ENCODE results near the gene VGF.

VGF gene

DNA sequence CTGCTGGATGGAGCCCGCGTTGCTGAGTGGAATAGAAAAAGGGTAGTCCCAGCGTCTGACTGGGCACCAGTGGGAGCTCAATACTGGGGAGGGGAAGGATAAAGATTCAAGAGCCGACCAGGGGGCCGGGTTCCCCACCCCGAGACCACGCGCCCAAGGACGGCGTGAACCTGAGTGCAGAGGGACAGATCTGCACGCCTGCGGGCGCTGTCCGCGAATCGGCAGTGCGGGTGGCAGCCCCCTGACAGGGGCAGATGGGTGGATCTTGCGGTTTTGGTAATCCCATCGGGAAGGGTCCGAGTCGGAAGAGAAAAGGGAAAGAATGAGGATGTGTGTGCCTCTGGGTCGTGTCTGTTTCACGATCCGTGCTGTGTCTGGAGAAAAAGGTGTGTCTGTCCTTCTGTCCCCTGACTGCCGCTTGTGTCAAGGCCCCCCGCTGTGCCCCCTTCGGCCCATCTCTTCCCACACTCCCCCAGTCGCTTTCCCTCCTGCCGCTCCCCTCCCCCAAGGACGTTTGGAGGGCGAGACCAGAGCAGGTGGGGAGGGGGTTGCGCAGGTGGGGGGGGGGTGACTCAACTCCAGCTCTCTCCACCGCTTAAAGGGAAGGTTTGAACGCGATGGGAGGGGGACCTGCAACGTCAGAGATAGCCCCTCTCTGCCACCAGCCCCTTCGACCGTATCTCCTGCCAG lies 734 bp upstream of the VGF start:
- H2AFZ ChIP-seq (ENCODE audit: low read depth): peak overlapping the region; percentile 71
- peaks cover 18% of the 10 kb centered on the region for H3K4me1 ChIP-seq (ENCODE audit: low read depth, poor library complexity, severe bottlenecking)
- no peak overlapping the region for H3K4me3 ChIP-seq (IDR thresholded peaks at IDR 0.05; ENCODE audit: insufficient read depth, low read depth, low read length)
- H3K27me3 ChIP-seq (ENCODE audit: insufficient read depth, low read depth): peaks cover 59% of the 10 kb centered on the region
- H3K79me2 ChIP-seq (ENCODE audit: insufficient read depth, low read depth): no peaks in the 10 kb centered on the region
- H3K36me3 ChIP-seq (ENCODE audit: insufficient read depth): no peaks in the 10 kb centered on the region
- H4K20me1 ChIP-seq (ENCODE audit: insufficient read depth): no peaks in the 10 kb centered on the region
- TF ChIP-seq, protein P1, sequence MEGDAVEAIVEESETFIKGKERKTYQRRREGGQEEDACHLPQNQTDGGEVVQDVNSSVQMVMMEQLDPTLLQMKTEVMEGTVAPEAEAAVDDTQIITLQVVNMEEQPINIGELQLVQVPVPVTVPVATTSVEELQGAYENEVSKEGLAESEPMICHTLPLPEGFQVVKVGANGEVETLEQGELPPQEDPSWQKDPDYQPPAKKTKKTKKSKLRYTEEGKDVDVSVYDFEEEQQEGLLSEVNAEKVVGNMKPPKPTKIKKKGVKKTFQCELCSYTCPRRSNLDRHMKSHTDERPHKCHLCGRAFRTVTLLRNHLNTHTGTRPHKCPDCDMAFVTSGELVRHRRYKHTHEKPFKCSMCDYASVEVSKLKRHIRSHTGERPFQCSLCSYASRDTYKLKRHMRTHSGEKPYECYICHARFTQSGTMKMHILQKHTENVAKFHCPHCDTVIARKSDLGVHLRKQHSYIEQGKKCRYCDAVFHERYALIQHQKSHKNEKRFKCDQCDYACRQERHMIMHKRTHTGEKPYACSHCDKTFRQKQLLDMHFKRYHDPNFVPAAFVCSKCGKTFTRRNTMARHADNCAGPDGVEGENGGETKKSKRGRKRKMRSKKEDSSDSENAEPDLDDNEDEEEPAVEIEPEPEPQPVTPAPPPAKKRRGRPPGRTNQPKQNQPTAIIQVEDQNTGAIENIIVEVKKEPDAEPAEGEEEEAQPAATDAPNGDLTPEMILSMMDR (conservative IDR thresholded peaks at IDR 0.05; ENCODE audit: low read depth, low read length): no peak
- H3K9ac ChIP-seq: no peak overlapping the region
- H3K4me2 ChIP-seq: peak overlapping the region; percentile 74
- no peak overlapping the region for H3K27ac ChIP-seq

DNA sequence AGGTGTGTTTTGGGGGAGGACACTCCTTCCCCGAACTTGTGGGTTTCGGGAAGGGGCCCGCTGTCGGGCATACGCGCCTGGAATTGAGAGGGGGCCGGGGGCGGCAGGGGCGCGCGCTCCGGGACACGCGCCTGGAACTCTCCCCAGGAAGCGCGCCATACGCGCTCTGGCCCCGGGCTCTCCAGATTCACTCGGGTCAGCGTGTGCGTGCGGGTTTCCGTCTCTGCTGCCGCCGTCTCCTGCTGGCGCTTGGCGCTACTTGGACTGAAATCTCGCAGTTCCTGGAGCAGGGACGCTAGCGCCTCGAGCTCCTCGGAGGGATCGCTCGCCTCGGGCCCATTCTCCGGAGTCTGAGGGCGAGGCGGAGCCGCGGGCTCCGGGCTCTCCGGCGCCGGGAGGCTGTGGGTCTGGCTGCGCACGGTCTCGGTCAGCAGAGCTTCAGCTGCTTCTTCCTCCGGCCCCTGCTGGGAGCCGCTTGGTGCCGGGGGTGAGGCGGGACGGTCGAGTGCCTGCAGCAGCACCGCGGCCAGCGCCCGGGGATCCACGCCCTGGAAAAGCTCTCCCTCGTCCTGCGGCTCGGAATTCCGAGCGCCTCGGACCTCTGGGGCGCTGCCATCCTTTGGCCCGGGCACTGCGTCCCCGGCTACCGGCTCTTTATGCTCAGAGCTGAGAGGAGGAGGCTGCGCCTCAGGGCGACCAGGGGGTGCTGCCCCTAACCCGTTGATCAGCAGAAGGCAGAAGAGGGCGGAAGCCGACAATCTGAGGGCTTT lies 1.1 kb downstream of the VGF start:
- H3K79me2 ChIP-seq (ENCODE audit: insufficient read depth, low read depth): no peaks in the 10 kb centered on the region
- H3K4me1 ChIP-seq (ENCODE audit: low read depth, poor library complexity, severe bottlenecking): peaks cover 11% of the 10 kb centered on the region
- H3K27me3 ChIP-seq (ENCODE audit: insufficient read depth, low read depth): peaks cover 41% of the 10 kb centered on the region
- TF ChIP-seq, protein P1 (conservative IDR thresholded peaks at IDR 0.05; ENCODE audit: low read depth, low read length): no peak
- H4K20me1 ChIP-seq (ENCODE audit: insufficient read depth): no peaks in the 10 kb centered on the region
- H3K9ac ChIP-seq: no peak overlapping the region
- no peak overlapping the region for H3K27ac ChIP-seq
- H2AFZ ChIP-seq (ENCODE audit: low read depth): no peak overlapping the region
- H3K36me3 ChIP-seq (ENCODE audit: insufficient read depth): no peaks in the 10 kb centered on the region
- H3K4me3 ChIP-seq (IDR thresholded peaks at IDR 0.05; ENCODE audit: insufficient read depth, low read depth, low read length): no peak overlapping the region
- H3K4me2 ChIP-seq: no peak overlapping the region

DNA sequence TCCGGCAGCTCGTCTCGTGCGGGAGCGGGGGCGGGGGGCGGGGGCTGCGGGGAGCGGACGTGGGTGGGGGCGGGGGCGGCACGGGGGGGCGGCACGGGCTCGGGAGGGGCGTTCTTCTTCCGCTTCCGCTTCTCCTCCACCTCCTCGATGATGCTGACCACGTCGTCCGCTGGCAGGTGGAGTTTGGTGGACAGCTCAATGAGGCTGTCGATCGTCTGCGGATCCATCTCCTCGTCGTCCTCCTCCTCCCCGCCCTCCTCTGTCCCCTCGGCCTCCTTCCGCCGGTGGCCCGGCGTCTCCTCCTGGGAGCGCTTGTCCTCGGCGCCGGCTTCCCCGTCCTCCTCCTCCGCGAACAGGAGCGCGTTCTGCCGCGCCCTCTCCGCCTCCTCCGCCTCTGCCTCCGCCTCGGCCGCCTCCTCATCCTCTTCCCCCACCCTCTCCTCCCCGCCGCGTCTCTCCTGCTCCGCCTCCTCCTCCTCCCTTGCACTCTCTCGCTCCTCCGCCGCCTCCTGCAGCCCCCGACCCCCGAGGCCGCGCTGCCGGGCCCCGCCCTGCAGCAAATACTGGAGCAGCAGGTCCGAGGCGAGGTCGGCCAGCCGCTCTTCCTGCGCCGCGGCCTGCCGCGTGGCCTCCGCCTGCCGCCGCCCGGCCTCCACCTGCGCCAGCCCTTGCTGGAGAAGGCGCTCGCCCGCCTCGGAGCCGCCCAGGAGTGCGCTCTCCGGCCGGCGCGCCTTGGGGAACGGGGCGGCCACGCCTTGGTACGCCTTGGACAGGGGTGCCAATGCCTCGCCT lies 1.9 kb downstream of the VGF start:
- Histone ChIP-seq H3K4me2 (no peak overlapping the region), H3K4me1 (ENCODE audit: low read depth, poor library complexity, severe bottlenecking) (peaks cover 11% of the 10 kb centered on the region), H2AFZ (ENCODE audit: low read depth) (no peak overlapping the region), H4K20me1 (ENCODE audit: insufficient read depth) (no peaks in the 10 kb centered on the region), H3K4me3 (IDR thresholded peaks at IDR 0.05; ENCODE audit: insufficient read depth, low read depth, low read length) (no peak overlapping the region), H3K27me3 (ENCODE audit: insufficient read depth, low read depth) (peaks cover 33% of the 10 kb centered on the region), H3K36me3 (ENCODE audit: insufficient read depth) (no peaks in the 10 kb centered on the region), H3K27ac (no peak overlapping the region), H3K9ac (no peak overlapping the region), H3K79me2 (ENCODE audit: insufficient read depth, low read depth) (no peaks in the 10 kb centered on the region)
- TF ChIP-seq, protein P1 (conservative IDR thresholded peaks at IDR 0.05; ENCODE audit: low read depth, low read length): no peak

DNA sequence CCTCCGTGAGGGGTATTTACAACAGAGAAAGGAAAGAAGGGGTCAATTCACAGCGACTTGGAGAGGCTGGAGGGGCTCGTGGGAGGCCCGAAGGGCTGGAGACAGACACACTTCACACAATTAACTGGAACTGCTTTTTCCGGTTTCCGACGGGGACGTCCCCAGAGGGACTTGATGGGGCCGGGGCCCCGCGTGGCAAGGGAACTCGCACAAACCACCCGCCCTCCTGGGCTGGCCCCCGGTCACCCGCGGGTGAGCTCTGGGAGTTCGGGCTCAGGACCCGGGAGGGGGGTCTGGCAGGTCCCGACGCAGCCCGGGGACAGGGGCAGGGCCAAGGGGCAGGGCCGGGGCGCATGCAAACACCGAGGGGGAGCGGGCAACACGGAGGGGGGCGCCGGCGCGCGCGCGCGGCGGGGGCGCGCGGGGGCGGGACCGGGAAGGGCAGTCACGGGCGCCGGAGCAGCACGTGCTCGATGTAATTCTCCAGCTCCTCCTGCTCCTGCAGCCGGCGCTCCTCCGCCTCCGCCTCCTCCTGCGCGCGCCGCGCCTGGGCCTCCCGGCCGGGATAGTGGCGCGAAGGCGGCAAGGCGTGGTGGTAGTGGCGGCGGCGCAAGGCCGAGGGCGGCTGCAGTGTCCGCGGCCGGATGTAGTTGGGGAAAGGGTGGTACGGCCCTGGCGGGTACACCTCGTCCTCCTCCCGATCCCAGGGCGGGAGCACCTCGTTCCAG lies 2.7 kb downstream of the VGF start:
- H3K4me1 ChIP-seq (ENCODE audit: low read depth, poor library complexity, severe bottlenecking): peaks cover 11% of the 10 kb centered on the region
- H3K79me2 ChIP-seq (ENCODE audit: insufficient read depth, low read depth): no peaks in the 10 kb centered on the region
- H2AFZ ChIP-seq (ENCODE audit: low read depth): no peak overlapping the region
- no peaks in the 10 kb centered on the region for H3K36me3 ChIP-seq (ENCODE audit: insufficient read depth)
- no peak overlapping the region for H3K27ac ChIP-seq
- H3K4me3 ChIP-seq (IDR thresholded peaks at IDR 0.05; ENCODE audit: insufficient read depth, low read depth, low read length): no peak overlapping the region
- H3K9ac ChIP-seq: no peak overlapping the region
- H3K4me2 ChIP-seq: no peak overlapping the region
- TF ChIP-seq, protein P1 (conservative IDR thresholded peaks at IDR 0.05; ENCODE audit: low read depth, low read length): no peak
- no peaks in the 10 kb centered on the region for H4K20me1 ChIP-seq (ENCODE audit: insufficient read depth)
- H3K27me3 ChIP-seq (ENCODE audit: insufficient read depth, low read depth): peaks cover 25% of the 10 kb centered on the region
